Thyroid gland (tissue), 4 donors: ENCODE results near the gene STOM. TPM values are rescaled to one million over a fixed set of nuclear protein-coding genes. Genes with fewer than 3 reads are reported as not detected.

Source experiments
- DNase-seq, 2 donors: peaks; one replicate each; pipeline ENCODE4 v3.0.0-alpha.2; 2019
- H3K27ac ChIP-seq, 3 donors: fragments of 200-600 bp; sonication (generic); 1 replicate in 2 of 3; 2 replicates in 1 of 3; pipeline ENCODE4 v1.5.1; 2016 to 2019; ENCODE audit warnings: mild to moderate bottlenecking in 1 of 3, moderate library complexity in 1 of 3
- H3K27me3 ChIP-seq: fragments of 200-600 bp; sonication (generic); one replicate; pipeline ENCODE4 v1.5.1; 2019
- H3K36me3 ChIP-seq, 2 donors: fragments of 200-600 bp; sonication (generic); one replicate each; pipeline ENCODE4 v1.5.1; 2016 to 2019
- H3K4me1 ChIP-seq, 2 donors: fragments of 200-600 bp; sonication (generic); one replicate each; pipeline ENCODE4 v1.5.1; 2017 to 2019
- H3K4me3 ChIP-seq, 3 donors: fragments of 200-600 bp; sonication (generic); replicated peaks in 1 of 3; 1 replicate in 2 of 3; 2 replicates in 1 of 3; pipeline ENCODE4 v1.5.1; 2016; ENCODE audit warnings: mild to moderate bottlenecking in 1 of 3
- H3K9me3 ChIP-seq: fragments of 200-600 bp; sonication (generic); one replicate; pipeline ENCODE4 v1.5.1; 2017
- POLR2A ChIP-seq, 2 donors: fragments of 450-650 bp; IDR thresholded peaks; one replicate each; pipeline ENCODE4 v1.6.1; 2017; ENCODE audit warnings: antibody characterized with exemption in 2 of 2, mild to moderate bottlenecking in 2 of 2, moderate library complexity in 1 of 2
- WGBS, 2 donors: methylation state at CpG; one replicate each; pipeline ENCODE4 v1.1.5; 2017; 5-methylcytosine and 5-hydroxymethylcytosine counted together
- intact Hi-C: fragments of 100-400 bp; cut with DNase I; formaldehyde crosslinking; loops from one replicate; pipeline ENCODE4 v1.15.1; 2023
- total RNA-seq, 4 donors: library from RNA; depleted of rRNA; stranded (reverse); fragments of >200 nt; gene quantifications; one replicate each; pipeline ENCODE4 v1.2.3, GENCODE V29; 2016
- TF ChIP-seq, protein P1 (sequence below), 6 experiments: fragments of 200-600 bp in 3 of 6; fragments of 450-650 bp in 3 of 6; sonication (generic) in 3 of 6; IDR thresholded peaks; one replicate each; pipeline ENCODE4 v1.5.1; 2016 to 2019; ENCODE audit warnings: antibody characterized with exemption in 6 of 6, mild to moderate bottlenecking in 2 of 6, inconsistent platforms in 1 of 6, moderate library complexity in 1 of 6

The STOM gene
- total RNA-seq, 4 donors from 2014 or later, result 104 to 275 (median 142) TPM

DNA sequence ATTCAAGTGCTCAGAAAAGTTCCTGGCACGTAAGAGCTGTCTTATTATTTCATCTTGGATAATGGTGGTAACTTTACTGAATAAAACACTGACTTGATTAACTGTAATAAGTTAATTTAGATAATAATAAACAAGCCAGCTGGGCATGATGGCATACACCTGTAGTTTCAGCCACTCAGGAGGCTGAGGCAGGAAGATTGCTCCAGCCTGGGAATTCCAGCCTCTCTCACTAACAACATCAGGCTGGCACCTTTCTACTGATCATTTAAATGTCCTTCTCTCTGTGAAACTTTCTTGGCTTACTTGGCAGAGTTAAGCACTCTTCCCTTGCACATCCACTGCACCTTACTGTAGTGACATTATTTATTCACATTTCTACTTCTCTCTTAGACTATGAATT, 20.0 kb downstream of the STOM start:
- Histone ChIP-seq H3K4me1 (peaks cover 5 to 21% of the 10 kb centered on the region in 2 donors), H3K4me3 (no peak overlapping the region), H3K27ac (peak overlapping the region in 2 of 3 donors; percentile 65 to 66), H3K36me3 (peaks cover 20 to 29% of the 10 kb centered on the region in 2 donors), H3K9me3 (no peaks in the 10 kb centered on the region), H3K27me3 (no peaks in the 10 kb centered on the region)
- TF ChIP-seq, protein P1, sequence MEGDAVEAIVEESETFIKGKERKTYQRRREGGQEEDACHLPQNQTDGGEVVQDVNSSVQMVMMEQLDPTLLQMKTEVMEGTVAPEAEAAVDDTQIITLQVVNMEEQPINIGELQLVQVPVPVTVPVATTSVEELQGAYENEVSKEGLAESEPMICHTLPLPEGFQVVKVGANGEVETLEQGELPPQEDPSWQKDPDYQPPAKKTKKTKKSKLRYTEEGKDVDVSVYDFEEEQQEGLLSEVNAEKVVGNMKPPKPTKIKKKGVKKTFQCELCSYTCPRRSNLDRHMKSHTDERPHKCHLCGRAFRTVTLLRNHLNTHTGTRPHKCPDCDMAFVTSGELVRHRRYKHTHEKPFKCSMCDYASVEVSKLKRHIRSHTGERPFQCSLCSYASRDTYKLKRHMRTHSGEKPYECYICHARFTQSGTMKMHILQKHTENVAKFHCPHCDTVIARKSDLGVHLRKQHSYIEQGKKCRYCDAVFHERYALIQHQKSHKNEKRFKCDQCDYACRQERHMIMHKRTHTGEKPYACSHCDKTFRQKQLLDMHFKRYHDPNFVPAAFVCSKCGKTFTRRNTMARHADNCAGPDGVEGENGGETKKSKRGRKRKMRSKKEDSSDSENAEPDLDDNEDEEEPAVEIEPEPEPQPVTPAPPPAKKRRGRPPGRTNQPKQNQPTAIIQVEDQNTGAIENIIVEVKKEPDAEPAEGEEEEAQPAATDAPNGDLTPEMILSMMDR (IDR thresholded peaks at IDR 0.05), result no peak
- no peak for TF ChIP-seq POLR2A (IDR thresholded peaks at IDR 0.05)
- WGBS, 2 donors, result 96 to 100% methylated on average over 1 of the region's 1 CpG
- intact Hi-C loops, result no loop called here
- DNase-seq, result no peak

DNA sequence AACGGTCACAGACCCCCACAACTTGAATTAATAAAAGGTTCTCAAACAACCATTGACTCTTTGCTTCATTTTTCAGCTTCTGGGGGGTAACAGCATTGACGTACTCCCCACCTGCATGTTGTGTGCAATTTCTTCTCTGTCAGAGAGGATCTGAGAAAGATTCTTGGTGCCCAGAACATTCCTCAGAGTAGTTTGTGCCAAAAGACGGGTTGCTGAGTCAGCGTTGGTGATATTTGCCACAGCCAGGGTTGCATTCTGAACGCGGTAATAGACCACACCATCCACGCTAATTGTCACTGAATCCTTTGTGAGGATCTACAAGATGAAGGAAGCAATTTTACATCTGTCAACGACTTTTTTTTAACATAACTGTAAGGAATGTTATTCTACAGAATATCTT, 21.0 kb downstream of the STOM start:
- Histone ChIP-seq H3K27me3 (no peaks in the 10 kb centered on the region), H3K9me3 (no peaks in the 10 kb centered on the region), H3K4me3 (no peak overlapping the region), H3K27ac (no peak overlapping the region), H3K4me1 (peaks cover 5 to 21% of the 10 kb centered on the region in 2 donors), H3K36me3 (peaks cover 20 to 32% of the 10 kb centered on the region in 2 donors)
- TF ChIP-seq POLR2A (IDR thresholded peaks at IDR 0.05), result no peak
- TF ChIP-seq, protein P1 (IDR thresholded peaks at IDR 0.05), result no peak
- WGBS, 2 donors, result 81 to 90% methylated on average over 8 of the region's 8 CpGs
- intact Hi-C loops, result no loop called here
- DNase-seq, result no peak

DNA sequence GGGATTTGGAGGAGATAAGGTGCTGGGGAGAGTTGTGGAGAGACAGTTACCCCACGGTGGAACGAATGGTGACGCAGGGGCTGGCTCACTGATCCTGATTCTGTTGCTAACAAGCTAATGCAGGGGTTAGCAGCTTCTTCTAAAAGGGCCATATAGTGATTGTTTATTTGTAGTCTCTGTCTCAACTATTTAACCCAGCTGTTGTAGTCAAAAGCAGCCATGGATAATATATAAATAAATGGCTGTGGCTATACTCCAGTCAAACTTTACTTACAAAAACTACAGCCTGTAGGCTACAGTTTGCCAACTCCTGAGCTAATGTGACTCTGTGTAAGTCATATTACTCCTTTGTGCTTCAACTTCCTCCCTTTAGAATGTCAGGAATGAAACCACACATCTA, 21.8 kb downstream of the STOM start:
- H3K27me3 ChIP-seq, result no peaks in the 10 kb centered on the region
- H3K36me3 ChIP-seq, result peaks cover 20 to 28% of the 10 kb centered on the region in 2 donors
- H3K9me3 ChIP-seq, result no peaks in the 10 kb centered on the region
- intact Hi-C loops, result no loop called here
- TF ChIP-seq, protein P1 (IDR thresholded peaks at IDR 0.05), result no peak
- no peak for TF ChIP-seq POLR2A (IDR thresholded peaks at IDR 0.05)
- H3K4me3 ChIP-seq, result no peak overlapping the region
- WGBS, 2 donors, result 84% methylated on average over 3 of the region's 3 CpGs
- H3K4me1 ChIP-seq, result peaks cover 5 to 21% of the 10 kb centered on the region in 2 donors
- no peak overlapping the region for H3K27ac ChIP-seq
- no peak for DNase-seq

DNA sequence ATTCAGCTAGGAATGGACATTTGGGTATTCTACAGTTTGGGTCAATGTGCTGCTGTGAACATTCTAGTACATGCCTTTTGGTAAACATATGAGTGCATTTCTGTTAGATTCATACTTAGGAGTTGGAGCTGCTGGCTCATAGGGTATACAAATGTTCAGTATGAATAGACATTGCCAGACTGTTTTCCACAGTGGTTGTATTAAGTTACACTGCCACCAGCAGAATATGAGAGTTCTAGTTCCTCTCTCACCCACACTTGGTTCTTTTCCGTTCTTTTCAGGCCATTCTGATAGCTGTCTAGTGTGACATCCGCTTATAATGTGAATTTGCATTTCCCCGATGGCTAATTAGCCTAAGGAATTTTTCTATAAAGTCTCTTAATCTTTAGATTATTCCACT, 25.0 kb downstream of the STOM start:
- H3K36me3 ChIP-seq, result peaks cover 17 to 28% of the 10 kb centered on the region in 2 donors
- no peak overlapping the region for H3K27ac ChIP-seq
- WGBS, 2 donors, result 87 to 94% methylated on average over 3 of the region's 3 CpGs
- DNase-seq, result no peak
- H3K4me1 ChIP-seq, result peaks cover 0 to 2% of the 10 kb centered on the region in 2 donors
- H3K9me3 ChIP-seq, result no peaks in the 10 kb centered on the region
- H3K4me3 ChIP-seq, result no peak overlapping the region
- no peaks in the 10 kb centered on the region for H3K27me3 ChIP-seq
- intact Hi-C loops, result no loop called here
- TF ChIP-seq, protein P1 (IDR thresholded peaks at IDR 0.05), result no peak
- no peak for TF ChIP-seq POLR2A (IDR thresholded peaks at IDR 0.05)

DNA sequence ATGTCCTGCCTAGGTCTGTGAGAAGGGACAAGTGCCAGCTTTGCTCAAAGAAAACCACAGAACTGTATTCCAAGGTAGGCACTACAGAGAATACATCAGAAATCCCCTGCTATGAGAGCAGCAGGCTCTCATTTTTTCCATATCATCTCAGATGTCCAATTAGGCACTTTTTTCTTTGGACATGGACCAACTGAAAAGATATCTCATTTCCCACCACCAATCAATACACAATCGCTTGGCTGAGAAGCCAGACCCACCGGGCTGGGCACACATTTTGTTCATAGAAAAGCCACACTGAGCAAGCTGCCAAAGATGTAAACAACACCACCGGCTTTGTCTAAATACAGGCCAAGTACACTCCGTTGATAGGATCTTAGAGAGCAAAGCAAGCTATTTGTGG, 25.9 kb downstream of the STOM start:
- WGBS, 2 donors, result 73 to 77% methylated on average over 4 of the region's 4 CpGs
- no peaks in the 10 kb centered on the region for H3K9me3 ChIP-seq
- TF ChIP-seq, protein P1 (IDR thresholded peaks at IDR 0.05), result no peak
- TF ChIP-seq POLR2A (IDR thresholded peaks at IDR 0.05), result no peak
- no peak overlapping the region for H3K27ac ChIP-seq
- no peak for DNase-seq
- no peaks in the 10 kb centered on the region for H3K4me1 ChIP-seq
- intact Hi-C loops, result no loop called here
- H3K27me3 ChIP-seq, result no peaks in the 10 kb centered on the region
- peaks cover 17 to 30% of the 10 kb centered on the region in 2 donors for H3K36me3 ChIP-seq
- no peak overlapping the region for H3K4me3 ChIP-seq
